Uterus (tissue), 2 donors: ENCODE data around the gene TSGA10IP.

ENCODE experiments used
- CTCF ChIP-seq, 4 experiments: fragments of 200-600 bp in 2 of 4; fragments of 450-650 bp in 2 of 4; sonication (generic) in 2 of 4; IDR thresholded peaks; one replicate each; pipeline ENCODE4 v1.5.1; 2016 to 2019; ENCODE audit warnings: antibody characterized with exemption in 4 of 4, mild to moderate bottlenecking in 2 of 4, moderate library complexity in 1 of 4
- POLR2A ChIP-seq, 2 donors: fragments of 450-650 bp; IDR thresholded peaks; one replicate each; pipeline ENCODE4 v1.6.1; 2016; ENCODE audit warnings: antibody characterized with exemption in 2 of 2, mild to moderate bottlenecking in 1 of 2, moderate library complexity in 1 of 2

- TF ChIP-seq POLR2A (IDR thresholded peaks at IDR 0.05), result no peak
- no peak for TF ChIP-seq CTCF (IDR thresholded peaks at IDR 0.05)
Measured at GRCh38 chr11:66007201-66007634, 61.9 kb downstream of the TSGA10IP start.
